ENCODE results near the gene C5orf63.
"Not testable (repeated sequence)": the region's sequence is repeated elsewhere in the genome, so short reads cannot be mapped to it uniquely, and the experiment has no call there.

C5orf63 gene

DNA sequence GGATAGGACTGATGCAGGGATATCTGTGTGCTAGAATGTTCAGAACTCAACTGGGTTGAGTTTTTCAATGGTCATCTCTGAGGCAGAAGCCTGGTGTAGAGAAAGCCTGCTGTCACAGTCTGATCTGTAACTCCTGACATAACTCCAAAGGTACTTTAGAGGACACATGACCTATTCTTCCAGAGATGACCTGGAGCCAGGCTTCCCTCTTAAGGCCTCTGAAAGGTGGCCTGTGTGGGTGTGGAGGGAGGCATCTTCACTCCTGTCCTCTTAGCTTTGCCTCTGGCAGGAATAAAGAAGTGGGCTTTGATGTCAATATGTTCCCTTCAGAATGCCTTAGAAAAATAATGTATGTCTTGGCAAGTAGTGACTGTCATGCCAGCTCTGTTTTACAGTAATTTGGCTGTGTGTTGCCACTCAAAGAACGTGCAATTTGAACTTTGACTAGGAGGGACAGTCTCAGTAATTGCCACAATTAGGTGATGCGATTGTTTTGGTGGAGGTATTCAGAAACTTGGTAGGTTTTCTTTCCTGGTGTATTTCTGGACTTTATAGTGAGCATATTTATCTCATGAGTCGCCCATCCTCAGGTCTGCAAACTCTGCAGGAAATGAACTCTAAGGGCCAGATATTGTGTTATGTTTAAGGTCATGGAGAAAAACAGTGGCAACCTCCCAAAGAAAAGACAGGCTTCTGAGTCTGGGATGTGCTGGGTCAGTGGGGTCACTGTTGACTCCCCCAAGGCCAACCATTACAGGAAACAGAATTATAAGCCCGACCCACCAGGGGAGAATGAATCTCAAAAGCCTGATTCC lies 3.2 kb upstream of the C5orf63 start:
- DNase-seq: no peak

DNA sequence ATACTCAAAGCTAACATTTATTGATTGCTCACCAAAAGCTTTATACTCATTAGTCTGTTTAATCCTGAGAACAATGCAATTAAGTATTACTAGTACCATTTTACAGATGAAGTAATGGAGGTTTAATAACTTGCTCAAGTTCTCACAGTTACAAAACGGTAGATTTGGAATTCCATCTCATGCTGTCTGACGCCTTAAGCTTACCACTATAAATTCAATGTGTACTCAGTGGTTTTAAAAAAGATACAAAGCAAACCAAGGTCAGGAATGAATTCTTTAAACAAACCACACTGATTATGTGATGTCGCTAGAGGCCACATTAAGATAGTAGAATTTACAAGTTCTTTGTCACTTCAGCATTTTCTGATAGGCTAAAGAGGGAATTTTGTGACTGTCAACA lies 1.2 kb upstream of the C5orf63 start:
- DNase-seq: no peak

DNA sequence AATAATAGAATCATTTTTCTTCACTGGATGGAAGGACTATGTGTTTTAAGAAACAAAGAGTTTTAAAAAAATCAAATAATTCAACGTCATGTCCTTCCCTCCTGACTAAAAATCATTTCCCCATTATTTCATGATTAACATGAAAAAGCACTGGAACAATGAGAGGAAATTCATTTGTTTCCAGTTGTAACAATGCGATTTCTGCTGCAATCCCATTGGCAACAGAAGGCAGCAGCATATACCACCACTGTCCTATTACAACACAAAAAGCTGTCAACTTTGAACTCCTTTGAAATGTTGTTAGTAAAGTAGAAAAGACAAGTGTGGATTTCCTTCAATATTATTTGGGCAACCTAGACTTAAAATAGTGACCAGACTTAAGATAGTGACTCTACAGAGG lies 3.1 kb downstream of the C5orf63 start:
- no peak for DNase-seq

DNA sequence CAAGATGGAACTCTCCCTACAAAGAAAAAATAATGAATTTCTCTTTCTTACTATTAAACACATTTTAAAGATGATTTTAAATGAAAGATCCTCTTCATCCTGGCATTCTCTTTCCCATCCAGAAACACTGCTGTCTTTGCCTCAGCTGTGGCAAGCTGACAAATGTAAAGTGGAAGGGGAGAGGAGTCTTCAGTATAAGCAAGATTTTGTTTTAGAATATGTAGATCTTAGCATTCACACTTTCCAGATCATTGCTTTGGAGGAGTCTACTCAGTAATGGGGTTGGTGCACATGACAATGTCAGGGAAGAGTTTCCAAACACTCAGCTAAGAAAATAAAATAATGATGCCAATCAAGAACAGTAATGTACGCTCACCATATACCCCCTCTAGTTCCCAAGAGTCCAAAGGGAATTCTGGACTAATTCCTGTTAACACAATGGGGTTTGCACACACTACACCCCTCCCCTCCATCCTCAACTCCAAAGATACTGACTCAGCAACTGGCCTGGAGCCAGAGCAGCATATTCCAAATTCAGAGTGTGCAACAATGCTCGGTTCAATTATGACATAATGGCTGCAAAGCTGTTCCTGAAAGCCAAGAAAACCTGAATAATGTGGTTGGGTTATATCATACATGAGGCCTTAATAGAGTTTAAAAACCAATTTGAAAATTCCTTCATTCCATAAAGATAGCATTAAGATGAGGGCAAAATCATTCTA lies 4.6 kb downstream of the C5orf63 start:
- DNase-seq: peak in 2 of 51 donors; percentile 4 to 13

DNA sequence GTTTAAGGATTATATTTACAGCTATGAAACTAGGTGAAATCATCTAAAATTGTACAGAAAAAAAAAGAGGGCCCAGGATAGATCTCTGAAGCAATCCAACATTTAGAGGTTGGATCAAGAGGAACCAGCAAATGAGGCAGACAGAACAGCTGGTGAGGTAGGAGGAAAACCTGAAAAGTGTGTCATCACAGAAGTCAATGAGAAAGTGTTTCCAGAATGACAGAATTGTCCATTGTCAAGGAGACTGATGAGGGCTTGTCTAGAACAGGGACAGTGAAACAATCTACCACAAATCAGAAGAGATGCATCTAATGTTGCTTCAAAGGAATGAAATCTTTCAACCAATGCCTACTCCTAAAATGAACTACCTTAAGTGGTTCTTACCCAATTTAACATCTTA lies 6.6 kb downstream of the C5orf63 start:
- DNase-seq: no peak

DNA sequence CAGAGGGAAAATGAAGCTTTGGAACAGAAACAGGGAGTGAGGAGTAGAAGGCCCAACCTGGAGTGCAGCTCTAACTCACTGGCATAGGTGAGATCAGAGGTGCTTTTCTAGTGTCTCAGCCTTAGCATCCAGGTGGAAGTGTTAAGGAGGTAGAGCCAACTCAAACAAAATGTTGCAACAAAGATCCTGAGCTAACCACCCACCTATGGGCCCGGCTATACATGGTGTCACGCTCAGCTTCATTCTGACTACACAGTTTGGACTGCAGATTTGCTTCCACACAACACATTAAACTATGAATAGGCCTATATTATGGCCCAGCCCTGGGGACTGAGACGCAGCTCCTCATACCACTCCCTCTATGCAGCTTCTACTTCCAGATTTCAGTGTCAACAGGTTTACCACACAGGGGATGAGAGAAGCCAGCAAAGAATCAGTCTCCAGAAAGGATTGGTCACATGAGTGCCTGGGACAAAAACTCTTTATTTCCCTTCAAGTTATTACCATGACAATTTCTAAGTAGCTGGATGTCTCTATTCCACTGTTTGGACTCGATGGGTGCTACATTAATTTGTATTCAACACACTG lies 9.0 kb downstream of the C5orf63 start:
- DNase-seq: no peak

DNA sequence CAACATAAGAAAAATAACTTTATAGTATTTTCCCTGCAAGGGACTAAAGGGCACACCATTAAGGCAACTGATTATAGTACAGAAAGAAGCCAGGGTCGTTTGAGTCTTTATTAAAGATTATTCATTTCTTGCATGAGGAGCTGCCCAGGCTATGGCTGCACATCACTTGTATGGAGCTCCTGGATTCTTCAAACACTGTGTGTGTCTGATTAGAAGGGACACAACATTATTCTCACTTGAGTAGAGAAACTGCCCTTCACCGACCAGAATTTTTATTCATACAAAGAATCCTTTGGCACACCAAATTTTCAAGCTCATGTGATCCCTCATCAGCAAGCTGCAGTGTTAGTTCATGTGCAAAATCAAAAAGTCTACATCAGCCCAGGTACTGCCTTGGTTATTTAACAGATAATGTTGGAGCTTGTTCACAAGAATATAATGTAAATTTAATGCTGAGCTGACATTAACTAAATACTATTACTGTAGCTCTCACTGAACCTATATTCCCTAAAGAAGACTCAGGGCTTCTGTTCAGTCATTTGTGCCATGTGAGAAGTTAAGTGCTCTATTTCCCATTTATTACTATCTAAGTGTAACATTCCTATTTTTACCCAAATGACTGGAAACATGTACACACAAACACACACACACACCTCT lies 9.9 kb downstream of the C5orf63 start:
- no peak for DNase-seq

DNA sequence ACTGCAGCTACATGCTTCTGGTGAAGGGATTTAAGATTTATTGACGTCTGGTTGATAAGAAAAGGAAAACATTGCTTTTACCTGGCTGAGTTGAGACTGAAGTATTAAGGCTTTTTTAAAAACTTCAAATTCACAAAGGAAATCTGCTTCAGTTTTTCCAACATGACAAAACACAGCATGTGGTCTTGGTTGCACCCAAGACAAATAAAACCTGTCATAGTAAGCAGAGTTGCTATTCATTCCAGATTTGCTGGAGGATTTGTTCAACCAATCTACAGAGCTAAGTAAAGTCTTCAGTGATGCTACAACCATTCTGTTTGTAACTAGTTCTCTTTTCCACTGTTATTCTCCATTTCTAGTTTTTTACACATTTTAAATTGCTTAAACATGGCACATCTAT lies 11.3 kb downstream of the C5orf63 start:
- no peak for DNase-seq

DNA sequence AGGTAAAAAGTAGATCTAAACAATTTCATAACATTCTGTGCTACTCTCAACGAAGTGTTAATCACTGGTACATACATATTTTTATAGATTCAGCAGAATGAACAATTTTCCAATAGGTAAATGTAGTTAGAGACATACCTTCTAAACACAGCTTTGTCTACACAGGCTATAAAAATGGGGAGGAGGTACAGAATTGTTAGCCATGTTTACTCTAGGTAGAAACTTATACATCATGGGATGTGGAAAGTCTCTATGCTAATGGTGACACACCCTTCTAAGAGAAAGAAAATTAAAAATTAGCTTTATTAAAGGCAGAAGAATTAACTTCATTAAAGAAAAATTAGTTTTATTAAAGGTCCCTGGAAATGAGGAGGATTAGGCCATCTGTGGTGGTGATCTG lies 11.8 kb downstream of the C5orf63 start:
- DNase-seq: no peak

DNA sequence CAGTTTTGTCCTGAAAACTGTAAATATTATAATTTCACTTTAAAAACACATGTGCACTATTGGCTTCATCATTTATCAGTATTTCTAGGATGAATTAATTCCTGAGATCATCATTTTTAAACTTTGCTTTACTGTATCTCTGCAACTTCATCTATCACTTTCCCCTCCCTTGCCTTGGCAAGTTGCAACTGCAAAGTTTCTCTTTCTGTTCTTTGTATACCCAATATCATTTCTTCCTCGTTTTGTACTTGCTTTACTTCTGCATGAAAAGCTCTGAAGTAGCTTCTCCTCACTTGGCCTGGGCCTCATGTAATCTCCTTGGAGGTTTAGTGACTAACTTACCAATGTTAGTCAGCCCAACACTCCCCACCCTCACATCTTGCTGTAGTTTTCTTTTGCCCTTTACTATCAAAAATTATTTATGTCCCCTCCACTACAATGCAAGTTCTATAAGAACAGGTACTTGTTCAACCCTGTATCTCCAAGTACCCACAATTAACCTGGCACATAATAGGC lies 12.8 kb downstream of the C5orf63 start:
- DNase-seq: no peak

DNA sequence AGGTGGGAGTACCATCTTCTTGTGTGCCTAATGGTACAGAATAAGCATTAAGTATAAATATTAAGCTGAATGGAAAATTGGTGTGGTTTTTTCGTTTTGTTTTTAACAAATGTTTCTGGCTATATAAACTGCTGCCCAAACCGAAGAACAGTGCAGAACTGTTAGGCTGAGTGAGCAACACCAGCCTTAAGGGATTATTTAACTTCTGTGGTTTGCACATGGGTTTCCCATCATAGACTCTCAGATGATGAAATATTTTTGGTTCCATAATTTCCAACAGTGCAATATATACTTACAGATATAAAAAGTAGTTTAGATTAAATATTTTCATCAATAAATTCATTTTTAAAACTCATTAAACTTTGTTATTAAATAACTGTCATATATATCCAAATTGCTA lies 16.4 kb downstream of the C5orf63 start:
- DNase-seq: no peak

DNA sequence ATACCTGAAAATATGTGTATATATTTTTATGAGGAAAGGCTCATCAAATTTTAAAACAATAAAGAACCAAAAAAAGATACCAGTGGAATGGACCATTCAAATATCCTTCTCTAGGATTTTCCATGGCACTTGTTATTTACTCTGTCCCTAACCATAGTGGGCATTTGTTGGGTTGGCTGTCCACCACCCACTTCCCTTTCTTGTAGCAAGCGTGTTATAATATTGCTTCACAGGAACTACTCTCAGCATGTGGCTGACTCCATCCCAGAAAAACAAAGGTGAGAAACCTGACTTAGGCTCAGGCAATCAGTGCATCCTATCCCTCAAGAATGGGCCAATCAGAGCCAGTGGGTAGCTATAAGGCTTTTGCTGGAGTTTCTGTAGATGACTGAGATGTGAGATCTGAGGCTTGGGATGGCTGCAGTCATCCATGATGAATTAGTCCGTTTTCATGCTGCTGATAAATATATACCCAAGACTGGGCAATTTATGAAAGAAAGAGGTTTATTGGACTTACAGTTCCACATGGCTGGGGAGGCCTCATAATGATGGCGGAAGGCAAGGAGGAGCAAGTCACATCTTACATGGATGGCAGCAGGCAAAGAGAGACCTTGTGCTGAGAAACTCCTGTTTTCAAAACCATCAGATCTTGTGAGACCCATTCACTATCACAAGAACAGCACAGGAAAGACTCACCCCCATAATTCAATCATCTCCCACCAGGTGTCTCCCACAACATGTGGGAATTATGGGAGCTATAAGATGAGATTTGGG lies 17.2 kb downstream of the C5orf63 start:
- DNase-seq: no peak

DNA sequence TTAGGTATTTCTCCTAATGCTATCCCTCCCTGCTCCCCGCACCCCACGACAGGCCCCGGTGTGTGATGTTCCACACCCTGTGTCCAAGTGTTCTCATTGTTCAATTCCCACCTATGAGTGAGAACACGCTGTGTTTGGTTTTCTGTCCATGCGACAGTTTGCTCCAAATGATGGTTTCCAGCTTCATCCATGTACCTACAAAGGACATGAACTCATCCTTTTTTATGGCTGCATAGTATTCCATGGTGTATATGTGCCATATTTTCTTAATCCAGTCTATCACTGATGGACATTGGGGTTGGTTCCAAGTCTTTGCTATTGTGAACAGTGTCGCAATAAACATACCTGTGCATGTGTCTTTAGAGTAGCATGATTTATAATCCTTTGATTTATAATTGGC lies 19.8 kb downstream of the C5orf63 start:
- DNase-seq: not testable (repeated sequence)

DNA sequence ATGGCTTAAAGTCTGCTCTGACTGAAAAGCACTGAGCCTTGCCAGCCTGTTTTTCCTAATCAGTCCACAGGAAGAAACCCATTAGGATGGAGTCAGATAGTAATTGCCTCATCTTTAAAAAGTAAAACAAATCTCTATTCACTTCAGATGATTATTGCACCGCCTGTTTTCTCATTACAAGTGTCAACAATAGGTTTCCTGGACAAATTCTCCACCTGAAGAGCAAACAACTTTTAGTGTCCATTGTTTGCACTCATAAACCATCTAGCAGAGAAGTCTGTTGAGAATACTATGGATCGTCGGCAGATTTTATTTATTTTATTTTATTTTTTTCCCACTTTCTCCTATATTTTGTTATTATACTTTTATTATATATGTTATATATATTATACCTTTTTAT lies 20.3 kb downstream of the C5orf63 start:
- DNase-seq: no peak

DNA sequence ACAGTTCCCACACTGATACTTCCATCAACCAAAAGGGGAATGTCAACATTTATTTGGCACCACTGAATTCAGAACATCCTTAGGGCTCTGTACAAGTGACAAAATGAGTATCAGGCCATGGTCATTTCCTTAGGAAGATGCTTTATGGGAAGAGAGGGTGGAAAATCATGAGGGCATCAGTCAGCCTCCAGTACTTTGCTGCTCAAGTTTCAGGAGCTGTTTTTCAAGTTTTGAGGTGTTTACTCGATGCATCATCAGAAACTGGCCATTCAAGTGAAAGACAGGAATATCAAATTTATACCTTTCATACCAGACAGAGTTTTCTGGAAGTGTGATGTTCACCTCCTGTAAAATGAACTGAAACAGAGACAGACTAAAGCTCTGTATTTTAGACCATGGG lies 21.7 kb downstream of the C5orf63 start:
- DNase-seq: no peak

DNA sequence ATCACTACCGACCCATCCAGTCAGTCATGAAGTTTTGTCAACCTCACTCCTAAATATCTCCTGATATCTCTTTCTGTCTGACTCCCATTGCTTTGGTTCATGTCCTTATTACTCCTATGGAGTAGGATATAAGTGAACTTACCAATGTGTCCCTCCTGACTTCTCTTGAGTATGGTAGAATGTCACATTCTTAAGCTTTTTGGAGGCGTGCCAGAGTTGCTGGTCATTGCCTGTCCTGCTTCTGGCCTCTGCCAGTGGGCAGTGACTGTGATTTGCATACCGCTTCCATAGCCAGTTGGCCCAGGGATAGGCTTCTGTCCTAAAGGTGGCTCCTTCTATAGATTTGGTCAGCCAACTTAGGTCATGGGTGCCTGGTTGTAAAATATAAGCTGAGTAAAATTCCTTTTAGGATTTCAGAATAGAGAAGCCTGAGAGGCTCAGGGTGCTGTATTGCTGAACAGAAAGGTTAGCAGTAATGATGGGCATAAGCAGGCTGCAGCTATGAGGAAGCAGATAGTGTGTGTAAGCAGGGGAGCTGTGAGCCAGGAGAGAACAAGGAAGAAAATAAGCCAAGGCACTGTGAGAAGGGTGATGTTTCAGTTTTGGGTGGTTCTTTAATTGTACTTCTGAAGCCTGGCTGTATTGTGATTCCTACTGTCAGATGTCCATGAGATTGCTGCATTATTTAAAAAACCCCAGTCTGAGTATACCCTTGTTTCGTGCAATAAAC lies 26.8 kb downstream of the C5orf63 start:
- DNase-seq: no peak

DNA sequence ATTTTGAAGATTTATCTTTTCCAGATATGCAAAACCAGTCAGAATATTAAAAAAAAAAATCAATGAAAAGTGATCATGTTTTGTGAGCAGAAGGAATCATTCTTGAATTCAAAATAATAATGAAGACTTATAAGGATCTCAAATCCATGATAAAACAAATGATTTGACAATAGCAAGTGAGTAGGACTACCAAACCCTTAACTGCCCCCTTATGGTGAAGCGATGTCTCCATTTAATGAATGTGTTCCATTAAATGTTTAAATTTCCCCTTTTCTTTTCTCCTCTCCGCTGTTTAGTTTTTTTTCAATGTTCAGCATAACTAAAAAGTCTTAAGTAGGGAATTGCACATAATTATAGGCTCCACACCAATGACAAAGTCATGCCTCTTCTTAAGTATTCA lies 30.7 kb downstream of the C5orf63 start:
- no peak for DNase-seq

DNA sequence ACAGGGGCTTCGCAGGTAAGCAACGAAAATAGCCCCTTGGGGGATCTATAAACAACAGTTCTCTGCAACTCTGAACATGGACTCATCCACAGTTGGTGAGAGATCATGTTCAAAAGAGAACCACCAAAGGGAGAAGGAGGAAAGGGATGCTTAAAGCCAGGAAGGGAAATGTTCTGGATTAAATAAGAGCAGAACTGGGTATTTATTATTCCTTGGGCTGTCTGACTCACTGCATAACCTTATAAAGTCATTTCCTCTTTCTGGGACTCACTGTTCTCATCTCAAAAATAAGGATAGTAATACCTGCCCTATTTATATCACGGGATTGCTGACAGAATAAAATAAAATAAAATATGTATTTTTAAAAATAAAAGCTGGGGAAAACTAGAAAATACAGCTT lies 31.7 kb downstream of the C5orf63 start:
- DNase-seq: peak in 1 of 51 donors; percentile 49

DNA sequence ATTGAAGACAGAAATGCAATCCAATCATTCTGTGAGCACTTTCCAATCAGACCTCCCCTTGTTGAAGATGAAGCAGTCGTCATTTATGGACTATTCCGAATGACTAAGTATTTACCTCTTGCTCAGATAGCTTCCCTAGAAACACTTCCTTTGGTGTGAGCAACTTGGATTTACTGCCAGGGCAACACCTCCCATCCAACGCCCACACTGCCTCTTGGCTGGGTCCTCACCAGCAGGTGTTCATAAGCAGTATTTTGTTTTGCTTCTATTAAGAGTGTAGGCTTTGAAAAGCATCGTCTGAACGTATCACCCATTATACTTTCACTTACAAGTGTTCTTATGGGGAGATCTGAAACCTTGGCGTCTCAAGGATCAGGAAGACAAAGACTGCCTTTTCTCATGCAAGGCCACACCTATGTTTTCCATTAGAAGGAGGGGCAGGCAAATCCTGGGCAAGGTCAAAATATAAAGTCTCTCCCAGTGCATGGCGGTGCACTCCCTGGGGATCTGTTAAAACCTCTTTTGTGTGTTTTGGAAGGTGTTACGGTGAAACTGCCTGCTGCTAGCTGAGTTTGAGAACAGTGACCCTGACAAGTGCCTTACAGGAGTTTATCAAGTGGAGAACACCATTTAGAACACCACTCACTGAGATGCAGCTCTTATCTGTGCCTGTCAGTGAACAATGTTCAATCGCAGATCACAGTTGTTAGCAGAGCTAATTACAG lies 32.3 kb downstream of the C5orf63 start:
- DNase-seq: peak in 1 of 51 donors; percentile 49

DNA sequence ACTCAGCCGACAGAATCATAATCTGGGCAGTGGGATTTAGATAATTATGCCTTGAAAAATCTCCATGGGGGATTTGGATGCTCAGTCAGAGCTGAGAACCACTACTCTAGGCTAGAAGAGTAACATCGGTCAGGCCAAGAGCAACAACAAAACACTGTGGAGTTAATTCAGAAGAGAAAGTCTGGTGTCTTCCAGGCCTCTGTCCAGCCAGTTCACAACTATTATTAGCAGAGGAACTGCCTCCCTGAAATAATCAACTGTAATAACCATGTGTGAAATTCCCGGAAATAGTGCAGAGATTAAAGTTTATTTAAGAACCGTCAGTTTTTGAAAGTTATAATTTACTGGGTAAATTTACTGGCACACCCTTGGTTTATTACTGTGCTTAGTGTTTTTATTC lies 34.8 kb downstream of the C5orf63 start:
- no peak for DNase-seq

All from hypothalamus (tissue), 51 donors.